Measurements from ENCODE around the gene NAV3.

The NAV3 gene

DNA sequence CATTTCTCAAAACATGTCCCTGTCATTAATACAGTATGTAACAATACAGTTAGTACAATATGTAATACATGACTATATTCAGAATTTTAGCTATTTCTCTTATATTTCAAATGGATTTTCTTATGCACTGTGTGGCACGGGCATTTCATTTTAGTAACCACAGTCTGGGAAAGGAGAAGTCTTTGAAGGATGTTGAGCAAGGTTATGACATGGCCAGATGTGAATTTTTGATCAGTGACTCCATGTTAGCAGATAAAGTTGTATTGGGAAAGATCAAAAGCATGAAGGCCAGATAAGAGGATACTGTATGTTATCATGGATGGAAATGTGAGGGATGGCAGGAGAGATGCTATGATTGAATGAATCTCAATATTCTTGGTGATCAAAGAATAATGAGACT lies 285.2 kb downstream of the NAV3 start:
- TF ChIP-seq, protein P1, sequence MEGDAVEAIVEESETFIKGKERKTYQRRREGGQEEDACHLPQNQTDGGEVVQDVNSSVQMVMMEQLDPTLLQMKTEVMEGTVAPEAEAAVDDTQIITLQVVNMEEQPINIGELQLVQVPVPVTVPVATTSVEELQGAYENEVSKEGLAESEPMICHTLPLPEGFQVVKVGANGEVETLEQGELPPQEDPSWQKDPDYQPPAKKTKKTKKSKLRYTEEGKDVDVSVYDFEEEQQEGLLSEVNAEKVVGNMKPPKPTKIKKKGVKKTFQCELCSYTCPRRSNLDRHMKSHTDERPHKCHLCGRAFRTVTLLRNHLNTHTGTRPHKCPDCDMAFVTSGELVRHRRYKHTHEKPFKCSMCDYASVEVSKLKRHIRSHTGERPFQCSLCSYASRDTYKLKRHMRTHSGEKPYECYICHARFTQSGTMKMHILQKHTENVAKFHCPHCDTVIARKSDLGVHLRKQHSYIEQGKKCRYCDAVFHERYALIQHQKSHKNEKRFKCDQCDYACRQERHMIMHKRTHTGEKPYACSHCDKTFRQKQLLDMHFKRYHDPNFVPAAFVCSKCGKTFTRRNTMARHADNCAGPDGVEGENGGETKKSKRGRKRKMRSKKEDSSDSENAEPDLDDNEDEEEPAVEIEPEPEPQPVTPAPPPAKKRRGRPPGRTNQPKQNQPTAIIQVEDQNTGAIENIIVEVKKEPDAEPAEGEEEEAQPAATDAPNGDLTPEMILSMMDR (IDR thresholded peaks at IDR 0.05) = no peak

DNA sequence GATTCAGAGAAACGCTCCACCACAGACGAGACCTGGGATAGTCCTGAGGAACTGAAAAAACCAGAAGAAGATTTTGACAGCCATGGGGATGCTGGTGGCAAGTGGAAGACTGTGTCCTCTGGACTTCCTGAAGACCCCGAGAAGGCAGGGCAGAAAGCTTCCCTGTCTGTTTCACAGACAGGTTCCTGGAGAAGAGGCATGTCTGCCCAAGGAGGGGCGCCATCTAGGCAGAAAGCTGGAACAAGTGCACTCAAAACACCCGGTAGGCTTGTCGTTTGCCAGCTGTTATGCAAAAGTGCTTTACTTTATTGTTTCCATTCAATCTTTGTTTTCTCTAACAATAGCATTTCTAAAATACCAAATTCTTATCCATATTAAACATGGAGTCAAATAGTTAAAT lies 287.3 kb downstream of the NAV3 start:
- TF ChIP-seq, protein P1 (IDR thresholded peaks at IDR 0.05) = no peak

DNA sequence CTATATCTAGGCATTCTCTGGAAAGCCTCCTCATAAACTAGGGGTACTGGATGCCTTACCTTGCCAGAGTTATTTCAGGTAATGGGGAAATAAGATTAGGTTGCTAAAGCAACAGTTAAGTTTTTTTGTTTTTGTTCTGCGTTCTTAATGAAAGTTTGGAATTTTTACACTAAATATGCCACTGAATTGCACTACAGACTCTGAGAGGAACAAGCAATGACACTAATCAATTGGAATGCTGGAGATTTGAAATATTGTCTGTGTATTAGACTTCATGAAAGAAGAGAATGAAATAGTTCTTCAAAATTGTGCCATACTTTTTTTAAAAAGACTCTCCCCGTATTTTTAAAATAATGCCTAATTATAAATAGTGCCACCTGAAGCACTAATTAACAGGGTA lies 287.8 kb downstream of the NAV3 start:
- TF ChIP-seq, protein P1 (IDR thresholded peaks at IDR 0.05) = no peak

DNA sequence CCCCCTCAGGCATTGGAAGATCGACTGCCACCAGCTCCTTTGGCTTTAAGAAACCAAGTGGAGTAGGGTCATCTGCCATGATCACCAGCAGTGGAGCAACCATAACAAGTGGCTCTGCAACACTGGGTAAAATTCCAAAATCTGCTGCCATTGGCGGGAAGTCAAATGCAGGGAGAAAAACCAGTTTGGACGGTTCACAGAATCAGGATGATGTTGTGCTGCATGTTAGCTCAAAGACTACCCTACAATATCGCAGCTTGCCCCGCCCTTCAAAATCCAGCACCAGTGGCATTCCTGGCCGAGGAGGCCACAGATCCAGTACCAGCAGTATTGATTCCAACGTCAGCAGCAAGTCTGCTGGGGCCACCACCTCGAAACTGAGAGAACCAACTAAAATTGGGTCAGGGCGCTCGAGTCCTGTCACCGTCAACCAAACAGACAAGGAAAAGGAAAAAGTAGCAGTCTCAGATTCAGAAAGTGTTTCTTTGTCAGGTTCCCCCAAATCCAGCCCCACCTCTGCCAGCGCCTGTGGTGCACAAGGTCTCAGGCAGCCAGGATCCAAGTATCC lies 288.7 kb downstream of the NAV3 start:
- TF ChIP-seq, protein P1 (IDR thresholded peaks at IDR 0.05) = no peak

DNA sequence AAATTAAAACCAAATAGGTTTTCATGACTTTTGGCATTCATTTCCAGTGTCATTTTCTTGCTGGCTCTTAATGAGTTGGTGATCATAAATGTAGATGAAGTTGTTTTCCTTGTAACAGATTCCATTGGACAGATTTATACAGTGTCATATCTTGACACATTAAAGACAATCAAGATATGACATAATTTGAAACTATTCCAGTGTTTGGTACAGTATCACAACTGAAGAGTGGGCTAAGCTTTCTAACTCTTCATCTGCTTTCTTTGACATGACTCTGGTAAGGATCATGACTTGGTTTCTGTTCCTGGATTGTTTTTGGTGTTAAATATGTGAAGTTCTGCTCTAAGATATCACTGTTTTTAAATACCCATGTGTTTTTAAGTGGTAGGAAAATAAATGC lies 289.6 kb downstream of the NAV3 start:
- TF ChIP-seq, protein P1 (IDR thresholded peaks at IDR 0.05) = no peak

DNA sequence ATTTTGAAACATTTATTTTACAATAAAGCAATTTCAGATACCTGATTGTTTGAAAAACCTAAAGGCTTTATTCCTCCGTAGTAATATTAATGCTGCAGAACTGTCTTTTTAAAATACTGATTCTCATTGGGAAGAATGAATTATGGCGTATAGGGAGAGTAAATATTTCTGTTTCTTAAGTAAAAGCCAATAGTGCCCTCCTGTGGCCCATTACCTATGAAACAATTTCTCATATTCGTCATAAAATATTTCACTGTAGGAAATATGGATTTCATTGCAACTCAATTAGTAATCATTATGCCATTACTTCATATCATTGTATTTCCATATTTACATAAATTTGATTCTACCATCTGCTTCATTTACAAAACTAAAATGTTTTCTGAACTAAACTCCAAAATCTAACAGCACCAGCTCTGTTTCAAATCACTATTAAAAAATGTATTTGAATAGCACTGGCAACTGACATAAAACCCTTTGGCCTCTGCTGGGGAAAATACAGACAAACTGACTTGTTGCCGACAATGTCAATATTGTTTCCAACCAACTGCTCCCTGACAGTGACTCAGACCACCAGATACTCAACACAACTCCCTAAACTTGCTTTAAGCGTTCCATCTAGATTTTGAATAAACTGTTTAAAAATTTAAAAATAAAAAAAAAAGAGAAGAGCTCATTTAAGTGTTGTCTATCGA lies 290.3 kb downstream of the NAV3 start:
- TF ChIP-seq, protein P1 (IDR thresholded peaks at IDR 0.05) = peak; percentile 65

DNA sequence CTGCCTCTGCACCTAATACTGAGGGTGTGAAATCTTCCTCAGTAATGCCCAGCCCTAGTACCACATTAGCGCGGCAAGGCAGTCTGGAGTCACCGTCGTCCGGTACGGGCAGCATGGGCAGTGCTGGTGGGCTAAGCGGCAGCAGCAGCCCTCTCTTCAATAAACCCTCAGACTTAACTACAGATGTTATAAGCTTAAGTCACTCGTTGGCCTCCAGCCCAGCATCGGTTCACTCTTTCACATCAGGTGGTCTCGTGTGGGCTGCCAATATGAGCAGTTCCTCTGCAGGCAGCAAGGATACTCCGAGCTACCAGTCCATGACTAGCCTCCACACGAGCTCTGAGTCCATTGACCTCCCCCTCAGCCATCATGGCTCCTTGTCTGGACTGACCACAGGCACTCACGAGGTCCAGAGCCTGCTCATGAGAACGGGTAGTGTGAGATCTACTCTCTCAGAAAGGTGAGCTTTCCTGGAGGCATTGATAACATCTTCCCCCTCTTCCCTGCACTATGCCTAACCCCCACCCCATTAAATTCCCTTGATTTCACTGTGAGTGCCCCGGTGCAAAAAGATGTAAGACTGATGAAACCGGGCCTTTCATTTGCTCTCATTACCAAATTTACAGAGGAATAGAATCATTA lies 291.4 kb downstream of the NAV3 start:
- TF ChIP-seq, protein P1 (IDR thresholded peaks at IDR 0.05) = no peak
